GM12875 (cell line): ENCODE results near the gene TGFB3.

Experiments
- H3K4me3 ChIP-seq: one replicate; pipeline ENCODE4 v1.5.1; 2011; ENCODE audit warnings: low read depth, low read length, control low read depth
- CTCF ChIP-seq: IDR thresholded peaks from 2 replicates; pipeline ENCODE4 v1.5.1; 2011; ENCODE audit warnings: low read depth, mild to moderate bottlenecking, control low read depth, inconsistent platforms, low read length, moderate library complexity, borderline replicate concordance; ENCODE audit not compliant: insufficient read depth

TGFB3 gene

GRCh38 chr14:75999511-76000190 is 17.9 kb upstream of the TGFB3 start:
- no peak overlapping the region for H3K4me3 ChIP-seq
- no peak for TF ChIP-seq CTCF

- no peak for TF ChIP-seq CTCF
- no peak overlapping the region for H3K4me3 ChIP-seq
These were observed 14.7 kb upstream of the TGFB3 start for GRCh38 chr14:75996488-75996887.

- no peak overlapping the region for H3K4me3 ChIP-seq
- no peak for TF ChIP-seq CTCF
These were observed 13.7 kb upstream of the TGFB3 start for GRCh38 chr14:75995372-75996041.

- no peak overlapping the region for H3K4me3 ChIP-seq
- TF ChIP-seq CTCF, result no peak
These were observed 11.8 kb upstream of the TGFB3 start for GRCh38 chr14:75993567-75994041.

- H3K4me3 ChIP-seq, result no peak overlapping the region
- TF ChIP-seq CTCF, result no peak
These were observed 10.0 kb upstream of the TGFB3 start for GRCh38 chr14:75991753-75992152.

GRCh38 chr14:75990297-75990696 is 8.5 kb upstream of the TGFB3 start:
- no peak overlapping the region for H3K4me3 ChIP-seq
- no peak for TF ChIP-seq CTCF

- TF ChIP-seq CTCF, result no peak
- no peak overlapping the region for H3K4me3 ChIP-seq
These were observed 7.3 kb upstream of the TGFB3 start for GRCh38 chr14:75989134-75989533.
